SU-DHL-6 (cell line): ENCODE measurements around the gene BRCA1.

ENCODE experiments used
- CTCF ChIP-seq: fragments of 200-600 bp; sonication (generic); IDR thresholded peaks from one replicate; pipeline ENCODE4 v1.5.1; 2017; ENCODE audit warnings: antibody characterized with exemption, mild to moderate bottlenecking, low read length, moderate library complexity; ENCODE audit not compliant: insufficient read depth, poor library complexity, severe bottlenecking
- EZH2phosphoT487 ChIP-seq: fragments of 200-600 bp; sonication (generic), shearing (Covaris generic); conservative IDR thresholded peaks from 2 replicates; pipeline ENCODE4 v1.6.1; 2018; ENCODE audit warnings: mild to moderate bottlenecking, antibody characterized with exemption, low read length, moderate library complexity, mixed read lengths

GRCh38 chr17:43039646-43040045 lies 85.5 kb downstream of the BRCA1 start:
- TF ChIP-seq CTCF (no peak), EZH2phosphoT487 (no peak)
